Adrenal gland (tissue), 12 donors: ENCODE results near the gene ZNF549. TPM values are rescaled to one million over a fixed set of nuclear protein-coding genes. Genes with fewer than 3 reads are reported as not detected.

ENCODE experiments used
- DNase-seq, 7 donors: peaks; one replicate each; pipeline ENCODE4 v3.0.0-alpha.2; 2019 to 2020
- H3K27ac ChIP-seq, 5 donors: fragments of 200-600 bp; sonication (generic) in 4 of 5; 1 replicate in 3 of 5; 2 replicates in 2 of 5; pipeline versions ENCODE4 v1.5.1 to v1.8.0; 2016 to 2020; ENCODE audit warnings: mild to moderate bottlenecking in 1 of 5
- H3K27me3 ChIP-seq: fragments of 200-600 bp; 2 replicates; pipeline ENCODE4 v1.8.0; 2021
- H3K36me3 ChIP-seq, 2 donors: fragments of 200-600 bp; replicated peaks in 1 of 2; 1 replicate in 1 of 2; 2 replicates in 1 of 2; pipeline versions ENCODE4 v1.5.1 to v1.8.0; 2018 to 2022
- H3K4me1 ChIP-seq, 2 donors: fragments of 200-600 bp; replicated peaks in 1 of 2; 1 replicate in 1 of 2; 2 replicates in 1 of 2; pipeline versions ENCODE4 v1.5.1 to v1.8.0; 2018 to 2021
- H3K4me3 ChIP-seq, 4 donors: fragments of 200-600 bp; sonication (generic) in 3 of 4; one replicate each; pipeline ENCODE4 v1.5.1; 2016 to 2018
- H3K9me3 ChIP-seq, 3 donors: fragments of 200-600 bp; sonication (generic) in 1 of 3; replicated peaks in 1 of 3; 1 replicate in 2 of 3; 2 replicates in 1 of 3; pipeline versions ENCODE4 v1.5.1 to v1.8.0; 2016 to 2021
- POLR2A ChIP-seq, 2 donors: fragments of 450-650 bp; IDR thresholded peaks; one replicate each; pipeline ENCODE4 v1.6.1; 2017; ENCODE audit warnings: antibody characterized with exemption in 2 of 2, mild to moderate bottlenecking in 2 of 2, moderate library complexity in 1 of 2
- WGBS, 4 donors: extraction: QIAGEN DNeasy Blood & Tissue Kit in 2 of 4; methylation state at CpG; one replicate each; pipeline versions ENCODE4 v1.1.5 to v1.1.7; 2013 to 2017; 5-methylcytosine and 5-hydroxymethylcytosine counted together
- intact Hi-C, 2 donors: fragments of 100-400 bp; cut with DNase I; formaldehyde crosslinking; loops; one replicate each; pipeline versions ENCODE4 v1.14.1 to v1.15.0; 2022 to 2023
- polyA plus RNA-seq, 3 donors: library from polyadenylated mRNA; stranded (reverse); fragments of 200-250 nt in 2 of 3; fragments of 350-450 nt in 1 of 3; fragmentation: Illumina TruSeq in 1 of 3; extraction: RNeasy Lipid Tissue Mini Kit (QIAGEN cat#74804) in 1 of 3; gene quantifications; one replicate each; pipeline ENCODE4 v1.2.3, GENCODE V29; 2013 to 2014
- total RNA-seq, 9 donors: library from RNA; depleted of rRNA in 4 of 9; stranded (reverse); fragments of >200 nt in 4 of 9; fragments of 120-200 nt in 1 of 9; fragmentation: NEBNext Ultra II Directional in 1 of 9; extraction: Animal tissue kit (Norgen Biotek cat#: 25700) in 1 of 9; gene quantifications; one replicate each; pipeline versions ENCODE4 v1.1.0 to v1.2.4, GENCODE V29; 2013 to 2023
- TF ChIP-seq, protein P1 (sequence below), 6 experiments: fragments of 450-650 bp in 4 of 6; fragments of 200-600 bp in 2 of 6; sonication (generic) in 1 of 6; IDR thresholded peaks; 1 replicate in 5 of 6; 2 replicates in 1 of 6; pipeline versions ENCODE4 v1.5.1 to v1.8.0; 2016 to 2021; ENCODE audit warnings: antibody characterized with exemption in 6 of 6, mild to moderate bottlenecking in 2 of 6, moderate library complexity in 1 of 6
- donor health status: healthy with polysubstance abuse.
- donor health status: Bipolar disorder and iron deficiency.
- donor health status: DM: yes; HTN: yes; CAD: no.
- donor health status: DM: no; HTN: no; CAD: no.
- donor health status: DM: no; HTN: no; CAD: no.
- donor health status: DM: yes; HTN: yes; CAD: no.

The ZNF549 gene
- total and polyA plus RNA-seq, 12 donors, result 2.7 to 7.9 (median 5.3) TPM

- peak; percentile 89 to 97 (median 93) for DNase-seq
- intact Hi-C loops, result no loop called here
- TF ChIP-seq, protein P1, sequence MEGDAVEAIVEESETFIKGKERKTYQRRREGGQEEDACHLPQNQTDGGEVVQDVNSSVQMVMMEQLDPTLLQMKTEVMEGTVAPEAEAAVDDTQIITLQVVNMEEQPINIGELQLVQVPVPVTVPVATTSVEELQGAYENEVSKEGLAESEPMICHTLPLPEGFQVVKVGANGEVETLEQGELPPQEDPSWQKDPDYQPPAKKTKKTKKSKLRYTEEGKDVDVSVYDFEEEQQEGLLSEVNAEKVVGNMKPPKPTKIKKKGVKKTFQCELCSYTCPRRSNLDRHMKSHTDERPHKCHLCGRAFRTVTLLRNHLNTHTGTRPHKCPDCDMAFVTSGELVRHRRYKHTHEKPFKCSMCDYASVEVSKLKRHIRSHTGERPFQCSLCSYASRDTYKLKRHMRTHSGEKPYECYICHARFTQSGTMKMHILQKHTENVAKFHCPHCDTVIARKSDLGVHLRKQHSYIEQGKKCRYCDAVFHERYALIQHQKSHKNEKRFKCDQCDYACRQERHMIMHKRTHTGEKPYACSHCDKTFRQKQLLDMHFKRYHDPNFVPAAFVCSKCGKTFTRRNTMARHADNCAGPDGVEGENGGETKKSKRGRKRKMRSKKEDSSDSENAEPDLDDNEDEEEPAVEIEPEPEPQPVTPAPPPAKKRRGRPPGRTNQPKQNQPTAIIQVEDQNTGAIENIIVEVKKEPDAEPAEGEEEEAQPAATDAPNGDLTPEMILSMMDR (IDR thresholded peaks at IDR 0.05), result peak in 1 of 6 experiments; percentile 11
- TF ChIP-seq POLR2A (IDR thresholded peaks at IDR 0.05), result peak in 1 of 2 donors; percentile 26
- Histone ChIP-seq H3K27ac (peak within 1 kb of the TSS in 2 of 5 donors; percentile 39 to 66), H3K36me3 (no peaks in the 10 kb centered on the region), H3K27me3 (no peaks in the 10 kb centered on the region), H3K9me3 (peaks cover 0 to 16% (median 0%) of the 10 kb centered on the region in 3 donors), H3K4me3 (peak within 1 kb of the TSS in 3 of 4 donors; percentile 33 to 61 (median 58)), H3K4me1 (peaks cover 4 to 19% of the 10 kb centered on the region in 2 donors)
- 1 to 2% (median 2%) methylated on average over 33 to 76 of the region's 76 CpGs; no CpG with 5 or more reads in 1 of the 4 donors for WGBS, 4 donors
Observed at GRCh38 chr19:57583521-57584416, 56.6 kb downstream of the ZNF549 start, which contains the start of gene ZIK1. Gene ZIK1, plus strand, starts transcription at chr19:57584145. Its CDS starts 212 bp downstream, at chr19:57584357.

- Histone ChIP-seq H3K9me3 (peaks cover 0 to 50% (median 0%) of the 10 kb centered on the region in 3 donors), H3K27me3 (no peaks in the 10 kb centered on the region), H3K36me3 (peaks cover 0 to 13% of the 10 kb centered on the region in 2 donors), H3K27ac (no peak overlapping the region), H3K4me3 (no peak overlapping the region), H3K4me1 (peaks cover 4 to 14% of the 10 kb centered on the region in 2 donors)
- 100% methylated on average over 1 of the region's 1 CpG for WGBS, 4 donors
- intact Hi-C loops, result no loop called here
- TF ChIP-seq, protein P1 (IDR thresholded peaks at IDR 0.05), result no peak
- no peak for TF ChIP-seq POLR2A (IDR thresholded peaks at IDR 0.05)
- no peak for DNase-seq
Observed at GRCh38 chr19:57587529-57587928, 60.4 kb downstream of the ZNF549 start.

DNA sequence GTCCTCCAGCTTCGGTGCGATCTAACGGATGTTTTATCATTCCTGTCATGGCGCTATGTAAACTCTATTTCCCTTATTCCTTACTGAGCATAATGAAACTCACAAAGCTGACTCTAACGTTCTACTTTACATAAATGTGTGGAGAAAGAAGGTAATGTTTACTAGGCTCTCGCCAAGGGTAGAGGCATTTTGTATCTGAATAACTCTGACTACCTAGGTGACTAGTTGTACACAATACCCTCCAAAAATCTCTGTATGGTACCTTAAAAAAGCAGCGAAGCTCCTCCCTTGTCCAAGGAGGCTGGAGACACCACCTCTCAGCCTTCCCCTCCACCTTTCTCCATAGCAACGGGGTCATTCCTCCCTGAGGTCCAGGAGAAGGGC, 72.2 kb downstream of the ZNF549 start:
- Histone ChIP-seq H3K27me3 (no peaks in the 10 kb centered on the region), H3K27ac (peak overlapping the region in 1 of 5 donors; percentile 33), H3K9me3 (no peaks in the 10 kb centered on the region), H3K36me3 (no peaks in the 10 kb centered on the region), H3K4me1 (peaks cover 0 to 9% of the 10 kb centered on the region in 2 donors), H3K4me3 (peak overlapping the region in 3 of 4 donors; percentile 45 to 90 (median 66))
- TF ChIP-seq, protein P1 (IDR thresholded peaks at IDR 0.05), result no peak
- no peak for TF ChIP-seq POLR2A (IDR thresholded peaks at IDR 0.05)
- intact Hi-C loops, result no loop called here
- WGBS, 4 donors, result 49 to 57% (median 56%) methylated on average over 8 of the region's 8 CpGs
- no peak for DNase-seq

DNA sequence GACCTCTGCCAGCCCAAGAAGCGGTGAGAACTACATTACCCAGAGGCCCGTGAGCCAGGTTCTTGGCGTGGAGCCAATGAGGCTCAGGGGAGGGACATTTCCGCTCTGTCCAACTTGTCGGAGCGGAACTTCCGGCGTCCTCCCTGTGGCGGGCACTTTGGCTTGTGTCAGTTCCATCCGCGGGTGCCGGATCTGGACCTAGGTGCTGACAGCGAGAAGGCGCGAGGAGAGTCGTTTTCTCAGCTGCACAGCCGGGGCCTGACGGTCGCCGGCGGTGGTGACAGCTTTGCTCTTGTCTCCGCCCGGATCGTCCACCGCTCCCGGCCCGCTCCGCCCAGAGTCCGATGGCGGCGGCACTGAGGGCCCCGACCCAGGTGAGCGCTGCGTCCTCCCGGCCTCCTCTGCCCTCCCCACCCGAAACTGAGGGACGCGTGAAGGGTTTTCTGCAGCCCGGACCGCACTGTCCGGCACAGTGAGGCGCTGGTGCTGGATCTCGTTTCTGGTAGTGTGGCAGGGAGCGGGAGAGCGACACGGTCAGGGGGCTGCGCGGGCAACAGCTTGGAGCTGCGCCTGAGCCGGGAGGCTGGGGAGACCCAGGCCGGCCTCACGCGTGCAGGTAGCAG, 72.7 kb downstream of the ZNF549 start, which contains the start of gene ZNF530:
Gene ZNF530, plus strand, starts transcription at position 125 of the 623 bp plus-strand sequence. CDS start 4,461 bp downstream, outside the sequence.
- Histone ChIP-seq H3K9me3 (no peaks in the 10 kb centered on the region), H3K27me3 (no peaks in the 10 kb centered on the region), H3K36me3 (no peaks in the 10 kb centered on the region), H3K4me3 (peak within 1 kb of the TSS in 3 of 4 donors; percentile 45 to 90 (median 66)), H3K27ac (peak within 1 kb of the TSS in 1 of 5 donors; percentile 33), H3K4me1 (peaks cover 0 to 9% of the 10 kb centered on the region in 2 donors)
- TF ChIP-seq POLR2A (IDR thresholded peaks at IDR 0.05), result no peak
- TF ChIP-seq, protein P1 (IDR thresholded peaks at IDR 0.05), result no peak
- 0 to 1% (median 0%) methylated on average over 22 to 53 of the region's 53 CpGs for WGBS, 4 donors
- intact Hi-C loops, result no loop called here
- peak; percentile 94 to 97 (median 96) for DNase-seq
